GM12892 (cell line): ENCODE data around the gene THBD.

Experiments
- DNase-seq: peaks from one replicate; pipeline ENCODE4 v3.0.0; 2011; ENCODE audit not compliant: insufficient read length
- FAIRE-seq: peaks from 2 replicates; lab custom pipeline; 2011; peaks lifted over from hg19 to GRCh38; lab: Jason Lieb, UNC
- POLR2A ChIP-seq: IDR thresholded peaks from 2 replicates; pipeline ENCODE4 v1.6.1; 2011; ENCODE audit warnings: low read depth, low read length, control low read depth
- POLR2AphosphoS5 ChIP-seq: IDR thresholded peaks from 2 replicates; pipeline ENCODE4 v1.6.1; 2011; ENCODE audit warnings: low read depth, low read length, control low read depth
- TAF1 ChIP-seq: IDR thresholded peaks from 2 replicates; pipeline ENCODE4 v1.6.1; 2011; ENCODE audit warnings: low read depth, mild to moderate bottlenecking, control low read depth, low read length, borderline replicate concordance

THBD gene

GRCh38 chr20:23024701-23025100 is 24.8 kb downstream of the THBD start:
- DNase-seq (no peak), FAIRE-seq (no peak)
- TF ChIP-seq TAF1, result no peak
- no peak for TF ChIP-seq POLR2A
- TF ChIP-seq POLR2AphosphoS5, result no peak

GRCh38 chr20:23023621-23024177 is 25.8 kb downstream of the THBD start:
- no peak for DNase-seq
- FAIRE-seq, result no peak
- TF ChIP-seq POLR2A (no peak), POLR2AphosphoS5 (no peak), TAF1 (no peak)

GRCh38 chr20:23022849-23023248 is 26.6 kb downstream of the THBD start:
- TF ChIP-seq POLR2A (no peak), POLR2AphosphoS5 (no peak), TAF1 (no peak)
- FAIRE-seq (no peak), DNase-seq (no peak)

GRCh38 chr20:23021951-23022350 is 27.5 kb downstream of the THBD start:
- TF ChIP-seq TAF1 (no peak), POLR2AphosphoS5 (no peak), POLR2A (no peak)
- FAIRE-seq, result no peak
- DNase-seq, result no peak

- FAIRE-seq (no peak), DNase-seq (no peak)
Observed at GRCh38 chr20:23021541-23021940, 27.9 kb downstream of the THBD start.

GRCh38 chr20:23020230-23021018 is 29.0 kb downstream of the THBD start:
- TF ChIP-seq TAF1, result no peak
- no peak for TF ChIP-seq POLR2A
- no peak for TF ChIP-seq POLR2AphosphoS5
- no peak for DNase-seq
- no peak for FAIRE-seq

More at GRCh38 chr20:23021541-23021940, 27.9 kb downstream of the THBD start:
- no peak for TF ChIP-seq TAF1
- no peak for TF ChIP-seq POLR2AphosphoS5
- no peak for TF ChIP-seq POLR2A

- FAIRE-seq (no peak), DNase-seq (no peak)
- TF ChIP-seq POLR2AphosphoS5 (no peak), POLR2A (no peak), TAF1 (no peak)
Observed at GRCh38 chr20:23019403-23019802, 30.1 kb downstream of the THBD start.

- FAIRE-seq (no peak), DNase-seq (no peak)
- TF ChIP-seq POLR2A, result no peak
Observed at GRCh38 chr20:23018941-23019340, 30.5 kb downstream of the THBD start.

- TF ChIP-seq POLR2A, result no peak
- no peak for TF ChIP-seq TAF1
- no peak for TF ChIP-seq POLR2AphosphoS5
- FAIRE-seq, result no peak
- DNase-seq, result no peak
Observed at GRCh38 chr20:23018432-23018831, 31.0 kb downstream of the THBD start.

- FAIRE-seq (no peak), DNase-seq (no peak)
- TF ChIP-seq POLR2A (no peak), TAF1 (no peak), POLR2AphosphoS5 (no peak)
Observed at GRCh38 chr20:23017516-23017915, 32.0 kb downstream of the THBD start.

GRCh38 chr20:23013429-23013828 is 36.0 kb downstream of the THBD start:
- TF ChIP-seq TAF1, result no peak
- TF ChIP-seq POLR2A, result no peak
- no peak for TF ChIP-seq POLR2AphosphoS5
- no peak for FAIRE-seq
- DNase-seq, result no peak
